SK-N-SH (cell line): ENCODE measurements around the gene SRF.

Experiments
- CHD2 ChIP-seq: fragments of 150-350 bp; IDR thresholded peaks from 2 replicates; pipeline ENCODE4 v1.6.1; 2018; ENCODE audit warnings: low read length; ENCODE audit not compliant: partially characterized antibody
- EP300 ChIP-seq, 2 experiments: IDR thresholded peaks; 2 replicates each; pipeline versions ENCODE4 v1.4.0 to v1.6.1; 2012; ENCODE audit warnings: borderline replicate concordance in 1 of 2, low read depth in 1 of 2, low read length in 1 of 2
- EZH2phosphoT487 ChIP-seq: fragments of 200-600 bp; sonication (generic); IDR thresholded peaks from 2 replicates; pipeline ENCODE4 v1.6.1; 2017; ENCODE audit warnings: low read depth, mixed run types, mild to moderate bottlenecking, antibody characterized with exemption, moderate library complexity, borderline replicate concordance
- FOXJ3 ChIP-seq: sonication (generic); formaldehyde crosslinking; IDR thresholded peaks from 2 replicates; pipeline ENCODE4 v1.5.1; 2020; ENCODE audit warnings: mild to moderate bottlenecking, missing genetic modification reagents
- NRF1 ChIP-seq: IDR thresholded peaks from 2 replicates; pipeline ENCODE4 v1.6.1; 2012; ENCODE audit warnings: low read depth, mild to moderate bottlenecking, low read length
- POLR2AphosphoS5 ChIP-seq: IDR thresholded peaks from 2 replicates; pipeline ENCODE4 v1.6.1; 2012; ENCODE audit warnings: low read depth, low read length
- RAD21 ChIP-seq: IDR thresholded peaks from 2 replicates; pipeline ENCODE4 v1.6.1; 2012; ENCODE audit warnings: mild to moderate bottlenecking, low read length
- TAF1 ChIP-seq: IDR thresholded peaks from 2 replicates; pipeline ENCODE4 v1.6.1; 2012; ENCODE audit warnings: low read depth, mild to moderate bottlenecking, low read length, moderate library complexity, borderline replicate concordance
- TCF12 ChIP-seq: IDR thresholded peaks from 2 replicates; pipeline ENCODE4 v1.4.0; 2012
- TF ChIP-seq, protein P1 (sequence below): fragments of 200-600 bp; sonication (generic); IDR thresholded peaks from 2 replicates; pipeline ENCODE4 v1.6.1; 2017; ENCODE audit warnings: antibody characterized with exemption, mild to moderate bottlenecking, moderate library complexity
- TF ChIP-seq, protein P2 (sequence below): IDR thresholded peaks from 2 replicates; pipeline ENCODE4 v1.6.1; 2012; ENCODE audit warnings: mild to moderate bottlenecking, low read depth, low read length, moderate library complexity
- TF ChIP-seq, protein P3 (sequence below): IDR thresholded peaks from 2 replicates; pipeline ENCODE4 v1.4.0; 2012; ENCODE audit warnings: low read depth, borderline replicate concordance

DNA sequence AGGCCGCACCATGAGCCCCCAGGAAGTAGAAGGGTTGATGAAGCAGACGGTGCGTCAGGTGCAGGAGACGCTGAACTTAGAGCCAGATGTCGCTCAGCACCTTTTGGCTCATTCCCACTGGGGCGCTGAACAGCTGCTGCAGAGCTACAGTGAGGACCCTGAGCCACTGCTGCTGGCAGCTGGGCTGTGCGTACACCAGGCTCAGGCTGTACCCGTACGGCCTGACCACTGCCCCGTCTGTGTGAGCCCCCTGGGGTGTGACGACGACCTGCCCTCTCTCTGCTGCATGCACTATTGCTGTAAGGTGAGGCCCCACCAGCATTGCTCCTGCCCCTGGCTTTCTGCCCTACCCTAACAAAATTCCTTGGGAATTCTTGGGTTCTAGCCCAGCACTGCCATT, 45.1 kb downstream of the SRF start:
- TF ChIP-seq, protein P1, sequence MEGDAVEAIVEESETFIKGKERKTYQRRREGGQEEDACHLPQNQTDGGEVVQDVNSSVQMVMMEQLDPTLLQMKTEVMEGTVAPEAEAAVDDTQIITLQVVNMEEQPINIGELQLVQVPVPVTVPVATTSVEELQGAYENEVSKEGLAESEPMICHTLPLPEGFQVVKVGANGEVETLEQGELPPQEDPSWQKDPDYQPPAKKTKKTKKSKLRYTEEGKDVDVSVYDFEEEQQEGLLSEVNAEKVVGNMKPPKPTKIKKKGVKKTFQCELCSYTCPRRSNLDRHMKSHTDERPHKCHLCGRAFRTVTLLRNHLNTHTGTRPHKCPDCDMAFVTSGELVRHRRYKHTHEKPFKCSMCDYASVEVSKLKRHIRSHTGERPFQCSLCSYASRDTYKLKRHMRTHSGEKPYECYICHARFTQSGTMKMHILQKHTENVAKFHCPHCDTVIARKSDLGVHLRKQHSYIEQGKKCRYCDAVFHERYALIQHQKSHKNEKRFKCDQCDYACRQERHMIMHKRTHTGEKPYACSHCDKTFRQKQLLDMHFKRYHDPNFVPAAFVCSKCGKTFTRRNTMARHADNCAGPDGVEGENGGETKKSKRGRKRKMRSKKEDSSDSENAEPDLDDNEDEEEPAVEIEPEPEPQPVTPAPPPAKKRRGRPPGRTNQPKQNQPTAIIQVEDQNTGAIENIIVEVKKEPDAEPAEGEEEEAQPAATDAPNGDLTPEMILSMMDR, result no peak
- no peak for TF ChIP-seq EP300 (IDR thresholded peaks at IDR 0.05; ENCODE audit: borderline replicate concordance in 1 of 2, low read depth in 1 of 2, low read length in 1 of 2)
- TF ChIP-seq CHD2, result no peak
- TF ChIP-seq EZH2phosphoT487, result no peak
- TF ChIP-seq POLR2AphosphoS5, result no peak
- no peak for TF ChIP-seq TAF1
- TF ChIP-seq RAD21, result no peak
- TF ChIP-seq, protein P2, sequence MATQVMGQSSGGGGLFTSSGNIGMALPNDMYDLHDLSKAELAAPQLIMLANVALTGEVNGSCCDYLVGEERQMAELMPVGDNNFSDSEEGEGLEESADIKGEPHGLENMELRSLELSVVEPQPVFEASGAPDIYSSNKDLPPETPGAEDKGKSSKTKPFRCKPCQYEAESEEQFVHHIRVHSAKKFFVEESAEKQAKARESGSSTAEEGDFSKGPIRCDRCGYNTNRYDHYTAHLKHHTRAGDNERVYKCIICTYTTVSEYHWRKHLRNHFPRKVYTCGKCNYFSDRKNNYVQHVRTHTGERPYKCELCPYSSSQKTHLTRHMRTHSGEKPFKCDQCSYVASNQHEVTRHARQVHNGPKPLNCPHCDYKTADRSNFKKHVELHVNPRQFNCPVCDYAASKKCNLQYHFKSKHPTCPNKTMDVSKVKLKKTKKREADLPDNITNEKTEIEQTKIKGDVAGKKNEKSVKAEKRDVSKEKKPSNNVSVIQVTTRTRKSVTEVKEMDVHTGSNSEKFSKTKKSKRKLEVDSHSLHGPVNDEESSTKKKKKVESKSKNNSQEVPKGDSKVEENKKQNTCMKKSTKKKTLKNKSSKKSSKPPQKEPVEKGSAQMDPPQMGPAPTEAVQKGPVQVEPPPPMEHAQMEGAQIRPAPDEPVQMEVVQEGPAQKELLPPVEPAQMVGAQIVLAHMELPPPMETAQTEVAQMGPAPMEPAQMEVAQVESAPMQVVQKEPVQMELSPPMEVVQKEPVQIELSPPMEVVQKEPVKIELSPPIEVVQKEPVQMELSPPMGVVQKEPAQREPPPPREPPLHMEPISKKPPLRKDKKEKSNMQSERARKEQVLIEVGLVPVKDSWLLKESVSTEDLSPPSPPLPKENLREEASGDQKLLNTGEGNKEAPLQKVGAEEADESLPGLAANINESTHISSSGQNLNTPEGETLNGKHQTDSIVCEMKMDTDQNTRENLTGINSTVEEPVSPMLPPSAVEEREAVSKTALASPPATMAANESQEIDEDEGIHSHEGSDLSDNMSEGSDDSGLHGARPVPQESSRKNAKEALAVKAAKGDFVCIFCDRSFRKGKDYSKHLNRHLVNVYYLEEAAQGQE, result no peak
- no peak for TF ChIP-seq NRF1
- TF ChIP-seq, protein P3, sequence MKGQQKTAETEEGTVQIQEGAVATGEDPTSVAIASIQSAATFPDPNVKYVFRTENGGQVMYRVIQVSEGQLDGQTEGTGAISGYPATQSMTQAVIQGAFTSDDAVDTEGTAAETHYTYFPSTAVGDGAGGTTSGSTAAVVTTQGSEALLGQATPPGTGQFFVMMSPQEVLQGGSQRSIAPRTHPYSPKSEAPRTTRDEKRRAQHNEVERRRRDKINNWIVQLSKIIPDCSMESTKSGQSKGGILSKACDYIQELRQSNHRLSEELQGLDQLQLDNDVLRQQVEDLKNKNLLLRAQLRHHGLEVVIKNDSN, result no peak
- no peak for TF ChIP-seq TCF12
- no peak for TF ChIP-seq FOXJ3 (CRISPR knock-in tag)
